Duodenal mucosa (tissue), 2 donors: Measurements from ENCODE around the gene C2CD4D.

Experiments used
- H3K27ac ChIP-seq: one replicate; pipeline ENCODE4 v1.7.0; 2013; ENCODE audit warnings: low read depth, low read length
- H3K27me3 ChIP-seq, 2 donors: one replicate each; pipeline ENCODE4 v1.7.0; 2013; ENCODE audit warnings: low read length in 2 of 2, control low read depth in 1 of 2; ENCODE audit not compliant: insufficient read depth in 2 of 2, control insufficient read depth in 1 of 2
- H3K36me3 ChIP-seq, 2 donors: one replicate each; pipeline ENCODE4 v1.7.0; 2013; ENCODE audit warnings: low read length in 2 of 2, control low read depth in 1 of 2; ENCODE audit not compliant: insufficient read depth in 2 of 2, control insufficient read depth in 1 of 2
- H3K4me1 ChIP-seq, 2 donors: one replicate each; pipeline ENCODE4 v1.7.0; 2013; ENCODE audit warnings: low read length in 2 of 2, control low read depth in 1 of 2; ENCODE audit not compliant: insufficient read depth in 2 of 2, control insufficient read depth in 1 of 2
- H3K4me3 ChIP-seq, 2 donors: one replicate each; pipeline ENCODE4 v1.7.0; 2013; ENCODE audit warnings: low read length in 2 of 2, low read depth in 1 of 2
- H3K9ac ChIP-seq, 2 donors: one replicate each; pipeline ENCODE4 v1.7.0; 2013; ENCODE audit warnings: low read length in 2 of 2, low read depth in 1 of 2
- H3K9me3 ChIP-seq, 2 donors: one replicate each; pipeline ENCODE4 v1.7.0; 2013; ENCODE audit warnings: low read length in 2 of 2, control low read depth in 1 of 2; ENCODE audit not compliant: control insufficient read depth in 1 of 2

Gene C2CD4D

GRCh38 chr1:151825751-151826660 lies 13.6 kb downstream of the C2CD4D start:
- Histone ChIP-seq H3K4me3 (no peak overlapping the region), H3K9me3 (no peaks in the 10 kb centered on the region), H3K36me3 (peaks cover 0 to 8% of the 10 kb centered on the region in 2 donors), H3K27me3 (no peaks in the 10 kb centered on the region), H3K4me1 (peaks cover 12 to 26% of the 10 kb centered on the region in 2 donors), H3K9ac (no peak overlapping the region), H3K27ac (no peak overlapping the region)

GRCh38 chr1:151825204-151825603 lies 14.4 kb downstream of the C2CD4D start:
- Histone ChIP-seq H3K36me3 (peaks cover 0 to 8% of the 10 kb centered on the region in 2 donors), H3K27me3 (no peaks in the 10 kb centered on the region), H3K4me3 (peak overlapping the region in 1 of 2 donors; percentile 40), H3K9me3 (no peaks in the 10 kb centered on the region), H3K4me1 (peaks cover 14 to 20% of the 10 kb centered on the region in 2 donors), H3K27ac (no peak overlapping the region), H3K9ac (no peak overlapping the region)

GRCh38 chr1:151823175-151823574 lies 16.4 kb downstream of the C2CD4D start:
- Histone ChIP-seq H3K4me3 (no peak overlapping the region), H3K27me3 (no peaks in the 10 kb centered on the region), H3K27ac (no peak overlapping the region), H3K4me1 (peaks cover 3 to 6% of the 10 kb centered on the region in 2 donors), H3K9me3 (no peaks in the 10 kb centered on the region), H3K9ac (peak overlapping the region in 1 of 2 donors; percentile 25), H3K36me3 (peaks cover 0 to 6% of the 10 kb centered on the region in 2 donors)

GRCh38 chr1:151822404-151822803 lies 17.2 kb downstream of the C2CD4D start:
- no peak overlapping the region for H3K9ac ChIP-seq
- peaks cover 3 to 4% of the 10 kb centered on the region in 2 donors for H3K4me1 ChIP-seq
- no peak overlapping the region for H3K4me3 ChIP-seq
- no peaks in the 10 kb centered on the region for H3K9me3 ChIP-seq
- H3K36me3 ChIP-seq = peaks cover 0 to 6% of the 10 kb centered on the region in 2 donors
- H3K27me3 ChIP-seq = no peaks in the 10 kb centered on the region
- H3K27ac ChIP-seq = no peak overlapping the region

- Histone ChIP-seq H3K4me3 (no peak overlapping the region), H3K27me3 (no peaks in the 10 kb centered on the region), H3K36me3 (peaks cover 0 to 20% of the 10 kb centered on the region in 2 donors), H3K9me3 (no peaks in the 10 kb centered on the region), H3K27ac (no peak overlapping the region), H3K4me1 (peaks cover 3 to 4% of the 10 kb centered on the region in 2 donors), H3K9ac (no peak overlapping the region)
Observed at GRCh38 chr1:151820940-151821339, 18.7 kb downstream of the C2CD4D start.

- Histone ChIP-seq H3K9ac (no peak overlapping the region), H3K9me3 (no peaks in the 10 kb centered on the region), H3K27me3 (no peaks in the 10 kb centered on the region), H3K4me3 (no peak overlapping the region), H3K27ac (no peak overlapping the region), H3K4me1 (peaks cover 4 to 6% of the 10 kb centered on the region in 2 donors), H3K36me3 (peaks cover 0 to 25% of the 10 kb centered on the region in 2 donors)
Observed at GRCh38 chr1:151819976-151820623, 19.5 kb downstream of the C2CD4D start.

- Histone ChIP-seq H3K4me1 (peaks cover 4 to 6% of the 10 kb centered on the region in 2 donors), H3K9me3 (no peaks in the 10 kb centered on the region), H3K4me3 (no peak overlapping the region), H3K27me3 (no peaks in the 10 kb centered on the region), H3K27ac (no peak overlapping the region), H3K9ac (no peak overlapping the region), H3K36me3 (peaks cover 0 to 31% of the 10 kb centered on the region in 2 donors)
Observed at GRCh38 chr1:151819227-151819835, 20.3 kb downstream of the C2CD4D start.

GRCh38 chr1:151817353-151817730 lies 22.3 kb downstream of the C2CD4D start:
- H3K4me3 ChIP-seq = no peak overlapping the region
- no peaks in the 10 kb centered on the region for H3K9me3 ChIP-seq
- no peak overlapping the region for H3K9ac ChIP-seq
- no peak overlapping the region for H3K27ac ChIP-seq
- H3K36me3 ChIP-seq = peaks cover 0 to 40% of the 10 kb centered on the region in 2 donors
- no peaks in the 10 kb centered on the region for H3K27me3 ChIP-seq
- peaks cover 4 to 6% of the 10 kb centered on the region in 2 donors for H3K4me1 ChIP-seq

- H3K36me3 ChIP-seq = peaks cover 4 to 41% of the 10 kb centered on the region in 2 donors
- no peaks in the 10 kb centered on the region for H3K9me3 ChIP-seq
- H3K4me3 ChIP-seq = no peak overlapping the region
- H3K9ac ChIP-seq = no peak overlapping the region
- H3K27me3 ChIP-seq = no peaks in the 10 kb centered on the region
- H3K4me1 ChIP-seq = peaks cover 4 to 6% of the 10 kb centered on the region in 2 donors
- H3K27ac ChIP-seq = no peak overlapping the region
Observed at GRCh38 chr1:151816548-151817352, 22.9 kb downstream of the C2CD4D start.
